ENCODE measurements around the gene GPR15.

- TF ChIP-seq CTCF (IDR thresholded peaks at IDR 0.05): no peak
- TF ChIP-seq POLR2A (IDR thresholded peaks at IDR 0.05): no peak
These were observed 23.2 kb upstream of the GPR15 start for GRCh38 chr3:98508582-98508981.

Measured in testis (tissue), 2 donors.